HFFc6 (cell line): ENCODE results near the gene SH3PXD2B. TPM values are rescaled to one million over a fixed set of nuclear protein-coding genes. Genes with fewer than 3 reads are reported as not detected.

Experiments used
- DNase-seq: peaks from one replicate; pipeline ENCODE4 v3.0.0-alpha.2; 2018
- H3K27ac Mint-ChIP-seq: 2 replicates; pipeline ENCODE4 v1.8.0; 2020; ENCODE audit warnings: mild to moderate bottlenecking, mixed read lengths
- H3K27me3 Mint-ChIP-seq: 2 replicates; pipeline ENCODE4 v1.8.0; 2021; ENCODE audit warnings: mild to moderate bottlenecking, moderate library complexity, mixed read lengths; ENCODE audit not compliant: insufficient read depth
- H3K36me3 Mint-ChIP-seq: 2 replicates; pipeline ENCODE4 v1.8.0; 2021; ENCODE audit warnings: low read depth, mixed read lengths
- H3K4me1 Mint-ChIP-seq: 2 replicates; pipeline ENCODE4 v1.8.0; 2020; ENCODE audit warnings: low read depth, mixed read lengths
- H3K4me3 Mint-ChIP-seq: 2 replicates; pipeline ENCODE4 v1.8.0; 2020; ENCODE audit warnings: mild to moderate bottlenecking, moderate library complexity, mixed read lengths
- H3K9me3 Mint-ChIP-seq: 2 replicates; pipeline ENCODE4 v1.8.0; 2020; ENCODE audit warnings: mild to moderate bottlenecking, mixed read lengths
- total RNA-seq, 6 experiments: library from RNA; stranded (reverse); fragmentation: NEBNext Ultra II Directional; extraction: Animal tissue kit (Norgen Biotek cat#: 25700); gene quantifications; 2 replicates in 1 of 6; 3 replicates in 5 of 6; pipeline ENCODE4 v1.2.3, GENCODE V29; 2021
- TF ChIP-seq, protein P1 (sequence below): fragments of 200-600 bp; sonication (generic); IDR thresholded peaks from 2 replicates; pipeline ENCODE4 v1.5.0; 2021; ENCODE audit warnings: antibody characterized with exemption, mild to moderate bottlenecking

Gene SH3PXD2B
- total RNA-seq, 6 experiments from 2014 or later: 12.4 to 28.4 (median 24.3) TPM

DNA sequence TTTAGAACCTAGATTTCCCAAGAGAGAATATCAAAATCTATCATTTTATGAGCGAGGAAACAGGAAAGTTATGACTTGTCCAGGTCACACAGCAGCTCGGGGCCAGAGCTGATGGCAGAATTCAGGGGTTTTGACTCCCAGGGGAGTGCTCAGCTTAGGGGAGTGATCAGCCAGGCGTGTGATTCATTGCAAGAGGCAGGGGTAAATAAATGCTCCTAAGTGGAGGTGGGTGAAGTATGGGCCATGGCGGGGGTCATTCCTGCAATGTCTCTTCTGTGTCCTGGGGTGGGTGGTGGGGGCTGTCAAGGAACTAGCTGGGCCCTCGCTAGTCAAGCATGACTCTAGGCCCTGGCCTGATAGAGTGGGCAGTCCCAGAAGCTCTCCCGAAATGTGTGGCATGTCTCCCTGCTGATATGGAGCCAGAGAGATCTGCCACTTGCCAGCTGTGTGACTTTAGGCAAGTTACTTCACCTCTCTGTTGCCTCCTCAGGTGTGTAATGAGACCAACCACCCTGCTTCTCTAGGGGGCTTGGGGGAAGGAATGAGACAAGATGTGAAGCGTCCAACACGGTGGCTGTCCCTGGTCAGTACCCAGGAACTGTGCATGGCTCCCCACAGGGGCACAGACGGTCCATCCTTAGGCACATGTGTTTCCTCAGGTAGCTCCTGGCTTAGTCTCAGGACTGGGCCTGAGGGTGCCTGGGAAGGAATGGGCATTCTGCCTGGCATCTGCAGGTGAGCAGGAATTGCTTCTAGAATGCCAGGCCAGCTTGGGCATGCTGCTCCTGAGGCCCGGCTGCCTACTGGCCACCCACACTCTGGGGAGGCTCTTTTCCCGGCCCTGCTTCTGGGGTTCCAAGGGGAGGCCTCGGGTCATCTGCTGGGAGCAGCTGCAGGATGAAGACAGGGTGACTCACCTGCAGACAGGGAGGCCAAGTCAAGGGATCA lies 36.5 kb upstream of the SH3PXD2B start:
- TF ChIP-seq, protein P1, sequence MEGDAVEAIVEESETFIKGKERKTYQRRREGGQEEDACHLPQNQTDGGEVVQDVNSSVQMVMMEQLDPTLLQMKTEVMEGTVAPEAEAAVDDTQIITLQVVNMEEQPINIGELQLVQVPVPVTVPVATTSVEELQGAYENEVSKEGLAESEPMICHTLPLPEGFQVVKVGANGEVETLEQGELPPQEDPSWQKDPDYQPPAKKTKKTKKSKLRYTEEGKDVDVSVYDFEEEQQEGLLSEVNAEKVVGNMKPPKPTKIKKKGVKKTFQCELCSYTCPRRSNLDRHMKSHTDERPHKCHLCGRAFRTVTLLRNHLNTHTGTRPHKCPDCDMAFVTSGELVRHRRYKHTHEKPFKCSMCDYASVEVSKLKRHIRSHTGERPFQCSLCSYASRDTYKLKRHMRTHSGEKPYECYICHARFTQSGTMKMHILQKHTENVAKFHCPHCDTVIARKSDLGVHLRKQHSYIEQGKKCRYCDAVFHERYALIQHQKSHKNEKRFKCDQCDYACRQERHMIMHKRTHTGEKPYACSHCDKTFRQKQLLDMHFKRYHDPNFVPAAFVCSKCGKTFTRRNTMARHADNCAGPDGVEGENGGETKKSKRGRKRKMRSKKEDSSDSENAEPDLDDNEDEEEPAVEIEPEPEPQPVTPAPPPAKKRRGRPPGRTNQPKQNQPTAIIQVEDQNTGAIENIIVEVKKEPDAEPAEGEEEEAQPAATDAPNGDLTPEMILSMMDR: no peak
- DNase-seq: no peak
- no peaks in the 10 kb centered on the region for H3K36me3 Mint-ChIP-seq
- H3K27me3 Mint-ChIP-seq: peaks cover 55% of the 10 kb centered on the region
- no peak overlapping the region for H3K4me3 Mint-ChIP-seq
- no peaks in the 10 kb centered on the region for H3K4me1 Mint-ChIP-seq
- no peaks in the 10 kb centered on the region for H3K9me3 Mint-ChIP-seq
- H3K27ac Mint-ChIP-seq: no peak overlapping the region

- H3K4me3 Mint-ChIP-seq: no peak overlapping the region
- no peak for DNase-seq
- no peaks in the 10 kb centered on the region for H3K4me1 Mint-ChIP-seq
- H3K27ac Mint-ChIP-seq: no peak overlapping the region
- H3K9me3 Mint-ChIP-seq: no peaks in the 10 kb centered on the region
- H3K27me3 Mint-ChIP-seq: peaks cover 42% of the 10 kb centered on the region
- H3K36me3 Mint-ChIP-seq: no peaks in the 10 kb centered on the region
- TF ChIP-seq, protein P1: no peak
Measured at GRCh38 chr5:172488221-172488620, 33.9 kb upstream of the SH3PXD2B start.

GRCh38 chr5:172487671-172488070 lies 33.3 kb upstream of the SH3PXD2B start:
- Mint-ChIP-seq H3K9me3 (no peaks in the 10 kb centered on the region), H3K4me3 (no peak overlapping the region), H3K27ac (no peak overlapping the region), H3K4me1 (no peaks in the 10 kb centered on the region), H3K27me3 (peaks cover 40% of the 10 kb centered on the region), H3K36me3 (no peaks in the 10 kb centered on the region)
- TF ChIP-seq, protein P1: no peak
- no peak for DNase-seq

DNA sequence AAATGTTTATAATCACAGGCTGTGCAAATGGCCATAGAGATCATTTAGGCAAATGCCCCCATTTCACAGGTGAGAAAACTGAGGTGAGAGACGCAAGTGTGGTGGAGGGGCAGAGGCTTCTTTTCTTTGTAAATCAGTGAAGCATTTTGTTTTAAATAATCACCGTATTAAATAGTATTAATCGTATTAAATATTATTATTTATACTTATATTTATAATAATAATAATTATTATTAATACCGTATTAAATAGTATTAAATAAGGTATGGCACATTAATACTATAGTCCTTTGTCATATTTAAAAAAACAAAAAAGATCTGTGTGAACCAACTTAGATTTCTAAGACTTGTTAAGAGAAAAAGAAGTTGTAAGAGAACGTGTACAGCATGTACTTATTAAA lies 32.6 kb upstream of the SH3PXD2B start:
- H3K27me3 Mint-ChIP-seq: peaks cover 35% of the 10 kb centered on the region
- TF ChIP-seq, protein P1: no peak
- no peaks in the 10 kb centered on the region for H3K9me3 Mint-ChIP-seq
- H3K4me3 Mint-ChIP-seq: no peak overlapping the region
- H3K27ac Mint-ChIP-seq: no peak overlapping the region
- H3K4me1 Mint-ChIP-seq: no peaks in the 10 kb centered on the region
- no peaks in the 10 kb centered on the region for H3K36me3 Mint-ChIP-seq
- no peak for DNase-seq

- H3K9me3 Mint-ChIP-seq: no peaks in the 10 kb centered on the region
- peaks cover 30% of the 10 kb centered on the region for H3K27me3 Mint-ChIP-seq
- DNase-seq: no peak
- H3K4me1 Mint-ChIP-seq: no peaks in the 10 kb centered on the region
- H3K4me3 Mint-ChIP-seq: no peak overlapping the region
- H3K36me3 Mint-ChIP-seq: no peaks in the 10 kb centered on the region
- TF ChIP-seq, protein P1: no peak
- H3K27ac Mint-ChIP-seq: no peak overlapping the region
Measured at GRCh38 chr5:172486451-172486850, 32.1 kb upstream of the SH3PXD2B start.
